HL-60 (cell line): ENCODE data around the gene RAB3C.

Source experiments
- DNase-seq, 2 experiments: peaks; one replicate each; pipeline ENCODE4 v3.0.0-alpha.2; 2010 to 2020; ENCODE audit warnings: low read depth in 1 of 2, low spot score in 1 of 2
- H3K27ac ChIP-seq: fragments of 250-450 bp; sonication (Bioruptor Pico); replicated peaks from 2 replicates; pipeline ENCODE4 v1.5.1; 2020; ENCODE audit warnings: mild to moderate bottlenecking, moderate library complexity
- H3K27me3 ChIP-seq: fragments of 250-450 bp; sonication (Bioruptor Pico); 2 replicates; pipeline ENCODE4 v1.5.1; 2021; ENCODE audit warnings: mild to moderate bottlenecking, moderate library complexity; ENCODE audit not compliant: insufficient read depth, poor library complexity, severe bottlenecking
- H3K4me3 ChIP-seq: replicated peaks from 2 replicates; pipeline ENCODE4 v1.5.1; 2011; ENCODE audit warnings: mild to moderate bottlenecking, control low read depth, low read length; ENCODE audit not compliant: insufficient read depth
- GABPA ChIP-seq: IDR thresholded peaks from 2 replicates; pipeline ENCODE4 v1.6.1; 2012; ENCODE audit warnings: low read depth
- POLR2AphosphoS5 ChIP-seq: IDR thresholded peaks from 2 replicates; pipeline ENCODE4 v1.6.1; 2012; ENCODE audit warnings: low read depth
- REST ChIP-seq: IDR thresholded peaks from 2 replicates; pipeline ENCODE4 v1.6.1; 2012; ENCODE audit warnings: low read depth; ENCODE audit not compliant: insufficient replicate concordance
- SPI1 ChIP-seq: IDR thresholded peaks from 2 replicates; pipeline ENCODE4 v1.6.1; 2012; ENCODE audit warnings: low read depth, mild to moderate bottlenecking, borderline replicate concordance
- TF ChIP-seq, protein P1 (sequence below): IDR thresholded peaks from one replicate; pipeline ENCODE4 v1.5.1; 2011; ENCODE audit warnings: low read length, control low read depth, inconsistent platforms; ENCODE audit not compliant: insufficient read depth

RAB3C gene

GRCh38 chr5:58681943-58682342, 99.1 kb downstream of the RAB3C start:
- DNase-seq = no peak
- H3K27me3 ChIP-seq = no peaks in the 10 kb centered on the region
- no peak overlapping the region for H3K4me3 ChIP-seq
- TF ChIP-seq REST (no peak), GABPA (no peak), POLR2AphosphoS5 (no peak), SPI1 (no peak)
- TF ChIP-seq, protein P1, sequence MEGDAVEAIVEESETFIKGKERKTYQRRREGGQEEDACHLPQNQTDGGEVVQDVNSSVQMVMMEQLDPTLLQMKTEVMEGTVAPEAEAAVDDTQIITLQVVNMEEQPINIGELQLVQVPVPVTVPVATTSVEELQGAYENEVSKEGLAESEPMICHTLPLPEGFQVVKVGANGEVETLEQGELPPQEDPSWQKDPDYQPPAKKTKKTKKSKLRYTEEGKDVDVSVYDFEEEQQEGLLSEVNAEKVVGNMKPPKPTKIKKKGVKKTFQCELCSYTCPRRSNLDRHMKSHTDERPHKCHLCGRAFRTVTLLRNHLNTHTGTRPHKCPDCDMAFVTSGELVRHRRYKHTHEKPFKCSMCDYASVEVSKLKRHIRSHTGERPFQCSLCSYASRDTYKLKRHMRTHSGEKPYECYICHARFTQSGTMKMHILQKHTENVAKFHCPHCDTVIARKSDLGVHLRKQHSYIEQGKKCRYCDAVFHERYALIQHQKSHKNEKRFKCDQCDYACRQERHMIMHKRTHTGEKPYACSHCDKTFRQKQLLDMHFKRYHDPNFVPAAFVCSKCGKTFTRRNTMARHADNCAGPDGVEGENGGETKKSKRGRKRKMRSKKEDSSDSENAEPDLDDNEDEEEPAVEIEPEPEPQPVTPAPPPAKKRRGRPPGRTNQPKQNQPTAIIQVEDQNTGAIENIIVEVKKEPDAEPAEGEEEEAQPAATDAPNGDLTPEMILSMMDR = no peak
- H3K27ac ChIP-seq = no peak overlapping the region

- TF ChIP-seq SPI1 (no peak), POLR2AphosphoS5 (no peak), REST (no peak), GABPA (no peak)
- TF ChIP-seq, protein P1 = no peak
- DNase-seq = no peak
Measured at GRCh38 chr5:58683567-58683966, 100.7 kb downstream of the RAB3C start.

GRCh38 chr5:58687079-58687478, 104.2 kb downstream of the RAB3C start:
- no peaks in the 10 kb centered on the region for H3K27me3 ChIP-seq
- H3K27ac ChIP-seq = no peak overlapping the region
- H3K4me3 ChIP-seq = no peak overlapping the region
- no peak for TF ChIP-seq GABPA
- TF ChIP-seq, protein P1 = no peak
- no peak for TF ChIP-seq SPI1
- no peak for TF ChIP-seq POLR2AphosphoS5
- TF ChIP-seq REST = no peak
- no peak for DNase-seq

More at GRCh38 chr5:58683567-58683966, 100.7 kb downstream of the RAB3C start:
- Histone ChIP-seq H3K4me3 (no peak overlapping the region), H3K27ac (no peak overlapping the region), H3K27me3 (no peaks in the 10 kb centered on the region)
